Mesothelial cell of epicardium (in vitro differentiated cells): ENCODE results near the gene MAN2B2. TPM values are rescaled to one million over a fixed set of nuclear protein-coding genes. Genes with fewer than 3 reads are reported as not detected.
"Not testable (repeated sequence)": the region's sequence is repeated elsewhere in the genome, so short reads cannot be mapped to it uniquely, and the experiment has no call there.

Source experiments
- DNase-seq, 2 experiments: peaks; one replicate each; pipeline ENCODE4 v3.0.0; 2021; ENCODE audit warnings: low spot score in 2 of 2; ENCODE audit not compliant: unreplicated experiment in 2 of 2
- H3K27ac Mint-ChIP-seq: 2 replicates; pipeline ENCODE4 v1.8.0; 2021; ENCODE audit warnings: mixed read lengths
- H3K27me3 Mint-ChIP-seq: 2 replicates; pipeline ENCODE4 v1.8.0; 2021; ENCODE audit warnings: low read depth, mixed read lengths
- H3K36me3 Mint-ChIP-seq: 2 replicates; pipeline ENCODE4 v1.8.0; 2021; ENCODE audit warnings: mixed read lengths
- H3K4me1 Mint-ChIP-seq: 2 replicates; pipeline ENCODE4 v1.8.0; 2021; ENCODE audit warnings: mixed read lengths
- H3K4me3 Mint-ChIP-seq: 2 replicates; pipeline ENCODE4 v1.8.0; 2021; ENCODE audit warnings: mild to moderate bottlenecking, moderate library complexity, mixed read lengths
- H3K9me3 Mint-ChIP-seq: 2 replicates; pipeline ENCODE4 v1.8.0; 2021; ENCODE audit warnings: mixed read lengths
- CTCF ChIP-seq: fragments of 200-600 bp; sonication (generic); IDR thresholded peaks from one replicate; pipeline ENCODE4 v1.5.0; 2021; ENCODE audit warnings: antibody characterized with exemption; ENCODE audit not compliant: unreplicated experiment
- total RNA-seq: library from RNA; stranded (reverse); gene quantifications from 3 replicates; pipeline ENCODE4 v1.2.1, GENCODE V29; 2021

MAN2B2 gene
- total RNA-seq, 1 donor from 2014 or later = 24.0 TPM

- Mint-ChIP-seq H3K27ac (no peak overlapping the region), H3K4me3 (no peak overlapping the region), H3K4me1 (no peaks in the 10 kb centered on the region)
These were observed 88.8 kb downstream of the MAN2B2 start for GRCh38 chr4:6663596-6664393.

DNA sequence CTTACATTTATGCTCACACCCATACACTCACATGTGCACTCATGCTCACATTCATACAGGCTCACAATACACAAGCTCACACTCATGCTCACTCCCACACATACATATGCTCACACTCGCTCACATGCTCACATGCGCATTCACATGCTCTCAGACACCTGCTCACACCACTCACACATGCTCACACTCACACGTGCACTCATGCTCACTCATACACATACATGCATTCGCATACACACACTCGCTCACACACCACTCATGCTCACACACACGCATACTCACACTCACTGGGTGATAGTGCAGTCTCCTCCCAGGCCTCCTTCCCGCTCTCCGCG, 90.3 kb downstream of the MAN2B2 start:
- Mint-ChIP-seq H3K4me1 (no peaks in the 10 kb centered on the region), H3K4me3 (no peak overlapping the region), H3K27ac (no peak overlapping the region), H3K36me3 (peaks cover 15% of the 10 kb centered on the region), H3K9me3 (no peaks in the 10 kb centered on the region), H3K27me3 (peaks cover 13% of the 10 kb centered on the region)
- no peak for DNase-seq
- no peak for TF ChIP-seq CTCF

More at GRCh38 chr4:6663596-6664393, 88.8 kb downstream of the MAN2B2 start:
- Mint-ChIP-seq H3K9me3 (no peaks in the 10 kb centered on the region), H3K27me3 (peaks cover 19% of the 10 kb centered on the region), H3K36me3 (peaks cover 6% of the 10 kb centered on the region)
- no peak for TF ChIP-seq CTCF
- DNase-seq = no peak

DNA sequence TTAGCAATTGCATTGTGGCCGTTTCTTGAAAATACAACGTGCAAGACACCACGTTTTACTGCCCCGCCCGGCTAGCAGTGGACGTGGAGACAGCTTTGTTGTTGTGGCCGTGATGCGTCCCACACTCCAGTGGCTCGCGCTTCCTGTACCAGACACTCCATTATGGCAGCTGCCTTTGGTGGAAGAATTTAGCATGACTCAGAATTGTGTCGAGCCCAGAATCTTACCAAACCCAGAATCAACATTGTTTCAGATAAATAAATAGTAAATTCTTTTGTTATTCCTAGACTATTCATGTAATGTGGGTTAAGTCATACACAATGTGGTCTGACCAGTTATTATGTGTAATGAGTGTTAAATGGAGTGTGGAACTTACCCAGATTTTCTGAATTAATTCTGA, 93.4 kb downstream of the MAN2B2 start:
- no peak for TF ChIP-seq CTCF
- Mint-ChIP-seq H3K4me1 (peaks cover 3% of the 10 kb centered on the region), H3K27ac (no peak overlapping the region), H3K36me3 (peaks cover 20% of the 10 kb centered on the region), H3K27me3 (no peaks in the 10 kb centered on the region), H3K9me3 (no peaks in the 10 kb centered on the region), H3K4me3 (no peak overlapping the region)
- DNase-seq = no peak

DNA sequence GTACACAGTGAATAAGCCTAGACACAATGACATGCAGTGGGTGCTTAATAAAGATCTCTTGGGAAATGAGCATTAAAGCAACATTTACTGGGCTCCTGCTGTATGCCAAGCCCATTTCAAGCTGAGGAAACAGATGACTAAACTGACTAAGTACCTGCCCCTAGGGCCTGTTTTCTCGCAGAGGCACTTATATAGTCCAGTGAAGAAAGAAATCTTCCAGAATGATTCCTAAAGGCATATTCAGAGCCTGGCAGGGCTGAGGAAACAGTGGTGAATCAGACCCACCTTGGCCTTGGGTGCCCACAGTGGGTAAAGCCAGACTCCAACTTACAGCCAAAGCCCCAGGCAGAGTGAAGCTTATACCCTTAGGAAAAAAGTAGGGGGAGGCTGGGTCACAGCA, 96.7 kb downstream of the MAN2B2 start:
- no peak for TF ChIP-seq CTCF
- Mint-ChIP-seq H3K36me3 (peaks cover 20% of the 10 kb centered on the region), H3K27me3 (no peaks in the 10 kb centered on the region), H3K4me1 (peaks cover 30% of the 10 kb centered on the region), H3K27ac (no peak overlapping the region), H3K9me3 (no peaks in the 10 kb centered on the region), H3K4me3 (no peak overlapping the region)
- DNase-seq = no peak

GRCh38 chr4:6672131-6672530, 97.1 kb downstream of the MAN2B2 start:
- H3K9me3 Mint-ChIP-seq = no peaks in the 10 kb centered on the region
- H3K36me3 Mint-ChIP-seq = peaks cover 20% of the 10 kb centered on the region
- peaks cover 34% of the 10 kb centered on the region for H3K4me1 Mint-ChIP-seq
- no peak overlapping the region for H3K4me3 Mint-ChIP-seq
- H3K27me3 Mint-ChIP-seq = no peaks in the 10 kb centered on the region
- TF ChIP-seq CTCF = no peak
- H3K27ac Mint-ChIP-seq = no peak overlapping the region
- DNase-seq = no peak

GRCh38 chr4:6672541-6673190, 97.7 kb downstream of the MAN2B2 start:
- not testable (repeated sequence) for H3K27ac Mint-ChIP-seq, H3K4me3 Mint-ChIP-seq, DNase-seq, H3K9me3 Mint-ChIP-seq, H3K27me3 Mint-ChIP-seq
- H3K4me1 Mint-ChIP-seq = peaks cover 37% of the 10 kb centered on the region
- H3K36me3 Mint-ChIP-seq = peaks cover 23% of the 10 kb centered on the region
